ENCODE measurements around the gene ZBTB17.

ZBTB17 gene

GRCh38 chr1:15998929-15999328 is 23.0 kb upstream of the ZBTB17 start:
- H3K27ac ChIP-seq, result no peak overlapping the region
- no peak for TF ChIP-seq CTCF (conservative IDR thresholded peaks at IDR 0.05)

GRCh38 chr1:15997637-15998280 is 21.9 kb upstream of the ZBTB17 start:
- TF ChIP-seq CTCF (conservative IDR thresholded peaks at IDR 0.05), result no peak
- H3K27ac ChIP-seq, result no peak overlapping the region

GRCh38 chr1:15997076-15997585 is 21.2 kb upstream of the ZBTB17 start:
- H3K27ac ChIP-seq, result no peak overlapping the region
- TF ChIP-seq CTCF (conservative IDR thresholded peaks at IDR 0.05), result no peak

GRCh38 chr1:15994590-15995351 is 18.9 kb upstream of the ZBTB17 start:
- peak; percentile 79 for TF ChIP-seq CTCF (conservative IDR thresholded peaks at IDR 0.05)
- H3K27ac ChIP-seq, result no peak overlapping the region

GRCh38 chr1:15994081-15994480 is 18.2 kb upstream of the ZBTB17 start:
- no peak overlapping the region for H3K27ac ChIP-seq
- no peak for TF ChIP-seq CTCF (conservative IDR thresholded peaks at IDR 0.05)

- no peak overlapping the region for H3K27ac ChIP-seq
- TF ChIP-seq CTCF (conservative IDR thresholded peaks at IDR 0.05), result no peak
Measured at GRCh38 chr1:15993666-15994065, 17.8 kb upstream of the ZBTB17 start.

- no peak overlapping the region for H3K27ac ChIP-seq
- no peak for TF ChIP-seq CTCF (conservative IDR thresholded peaks at IDR 0.05)
Measured at GRCh38 chr1:15992582-15993500, 16.9 kb upstream of the ZBTB17 start.
